Keratinocyte (primary cell): ENCODE results near the gene MLX. TPM values are rescaled to one million over a fixed set of nuclear protein-coding genes. Genes with fewer than 3 reads are reported as not detected.
A peak's percentile ranks its signal among the peaks of the same experiment; 100 is the strongest.

Experiments
- DNase-seq: peaks from one replicate; pipeline ENCODE4 v3.0.0-alpha.2; 2011; ENCODE audit warnings: low read depth, missing footprints, low spot score
- FAIRE-seq: peaks from 2 replicates; lab custom pipeline; 2011; peaks lifted over from hg19 to GRCh38; lab: Jason Lieb, UNC
- H2AFZ ChIP-seq: 2 replicates; pipeline ENCODE4 v1.6.0; 2012; ENCODE audit warnings: low read length, control low read depth, inconsistent platforms; ENCODE audit not compliant: control insufficient read depth
- H3K27ac ChIP-seq: 2 replicates; pipeline ENCODE4 v1.5.1; 2011; ENCODE audit warnings: low read length; ENCODE audit not compliant: control insufficient read depth, insufficient read depth
- H3K27me3 ChIP-seq: 3 replicates; pipeline ENCODE4 v1.6.0; 2011; ENCODE audit warnings: low read length; ENCODE audit not compliant: control insufficient read depth, insufficient read depth; ENCODE audit errors: extremely low read depth
- H3K36me3 ChIP-seq, 2 experiments: 2 replicates in 1 of 2; 3 replicates in 1 of 2; pipeline ENCODE4 v1.5.1; 2011; ENCODE audit warnings: low read length in 2 of 2, mild to moderate bottlenecking in 1 of 2; ENCODE audit not compliant: control insufficient read depth in 2 of 2, insufficient read depth in 2 of 2; ENCODE audit errors: extremely low read depth in 1 of 2
- H3K4me1 ChIP-seq: 3 replicates; pipeline ENCODE4 v1.5.1; 2011; ENCODE audit warnings: low read length; ENCODE audit not compliant: control insufficient read depth, insufficient read depth; ENCODE audit errors: extremely low read depth
- H3K4me2 ChIP-seq: 3 replicates; pipeline ENCODE4 v1.6.0; 2011; ENCODE audit warnings: low read depth, low read length; ENCODE audit not compliant: control insufficient read depth, insufficient read depth; ENCODE audit errors: extremely low read depth
- H3K4me3 ChIP-seq, 3 experiments: fragments of 200-600 bp in 1 of 3; sonication (generic) in 1 of 3; 2 replicates in 2 of 3; 3 replicates in 1 of 3; pipeline ENCODE4 v1.5.1; 2011 to 2016; ENCODE audit warnings: low read length in 3 of 3, mild to moderate bottlenecking in 3 of 3, control low read depth in 2 of 3, inconsistent platforms in 1 of 3, low read depth in 1 of 3, mixed read lengths in 1 of 3, mixed run types in 1 of 3, moderate library complexity in 1 of 3; ENCODE audit not compliant: control insufficient read depth in 2 of 3, insufficient read depth in 2 of 3; ENCODE audit errors: extremely low read depth in 1 of 3
- H3K79me2 ChIP-seq: 2 replicates; pipeline ENCODE4 v1.6.0; 2012; ENCODE audit warnings: low read length; ENCODE audit not compliant: control insufficient read depth, insufficient read depth
- H3K9ac ChIP-seq: 3 replicates; pipeline ENCODE4 v1.6.0; 2011; ENCODE audit warnings: low read length; ENCODE audit not compliant: control insufficient read depth, insufficient read depth; ENCODE audit errors: extremely low read depth
- H3K9me1 ChIP-seq: 3 replicates; pipeline ENCODE4 v1.6.0; 2011; ENCODE audit warnings: low read length; ENCODE audit not compliant: control insufficient read depth, insufficient read depth; ENCODE audit errors: extremely low read depth
- H3K9me3 ChIP-seq: 2 replicates; pipeline ENCODE4 v1.5.1; 2012; ENCODE audit warnings: low read depth, low read length; ENCODE audit not compliant: control insufficient read depth
- H4K20me1 ChIP-seq: 3 replicates; pipeline ENCODE4 v1.6.0; 2011; ENCODE audit warnings: low read length; ENCODE audit not compliant: control insufficient read depth, insufficient read depth; ENCODE audit errors: extremely low read depth
- CTCF ChIP-seq, 3 experiments: IDR thresholded peaks in 1 of 3; conservative IDR thresholded peaks in 1 of 3; optimal IDR thresholded peaks in 1 of 3; 2 replicates in 2 of 3; 3 replicates in 1 of 3; pipeline versions ENCODE3 to v1.5.1; 2011; ENCODE audit warnings: low read length in 3 of 3, mild to moderate bottlenecking in 3 of 3, moderate library complexity in 2 of 3, control low read depth in 1 of 3, inconsistent platforms in 1 of 3; ENCODE audit not compliant: insufficient read depth in 2 of 3; ENCODE audit errors: extremely low read depth in 1 of 3
- EZH2 ChIP-seq: IDR thresholded peaks from one replicate; pipeline ENCODE4 v1.6.1; 2012; ENCODE audit warnings: inconsistent platforms, mild to moderate bottlenecking, low read length, moderate library complexity
- dilution Hi-C: fragments of 300-500 bp; cut with MboI; formaldehyde crosslinking; loops from one replicate; pipeline ENCODE4 v1.7.0; 2020; ENCODE audit warnings: low sequenced_read_pairs; ENCODE audit not compliant: extremely low pct_ligation_motif_present
- polyA plus RNA-seq, 5 experiments: library from polyadenylated mRNA; depleted of rRNA in 3 of 5; stranded (reverse) in 3 of 5; stranded (forward) in 1 of 5; unstranded in 1 of 5; fragments of >200 nt; gene quantifications; 1 replicate in 1 of 5; 2 replicates in 3 of 5; 3 replicates in 1 of 5; pipeline versions ENCODE4 v1.2.1 to v1.2.3, GENCODE V29; 2011 to 2012; ENCODE audit warnings: missing spikeins in 2 of 5, low read depth in 1 of 5, low replicate concordance in 1 of 5

MLX gene
- polyA plus RNA-seq, 1 donor (not counting 4 experiments of a cell fraction or from before 2014, with no cell fraction given) = 39.2 TPM

GRCh38 chr17:42574463-42574862, 7.6 kb downstream of the MLX start:
- peaks cover 31 to 34% of the 10 kb centered on the region in 2 experiments for H3K36me3 ChIP-seq
- no peak for FAIRE-seq
- no peaks in the 10 kb centered on the region for H3K9me3 ChIP-seq
- H3K4me2 ChIP-seq = no peak overlapping the region
- dilution Hi-C loops = no loop called here
- no peaks in the 10 kb centered on the region for H4K20me1 ChIP-seq
- no peak overlapping the region for H3K27ac ChIP-seq
- H3K4me3 ChIP-seq = no peak overlapping the region
- no peaks in the 10 kb centered on the region for H3K27me3 ChIP-seq
- no peaks in the 10 kb centered on the region for H3K9me1 ChIP-seq
- H3K9ac ChIP-seq = no peak overlapping the region
- H2AFZ ChIP-seq = no peak overlapping the region
- peaks cover 40% of the 10 kb centered on the region for H3K79me2 ChIP-seq
- DNase-seq = no peak
- H3K4me1 ChIP-seq = peaks cover 18% of the 10 kb centered on the region
- TF ChIP-seq EZH2 (no peak), CTCF (optimal IDR thresholded peaks at IDR 0.05 in 1 of 3, IDR thresholded peaks at IDR 0.05 in 1 of 3, conservative IDR thresholded peaks at IDR 0.05 in 1 of 3; ENCODE audit: extremely low read depth in 1 of 3, insufficient read depth in 2 of 3, low read length in 3 of 3) (no peak)

- TF ChIP-seq EZH2 (no peak), CTCF (optimal IDR thresholded peaks at IDR 0.05 in 1 of 3, IDR thresholded peaks at IDR 0.05 in 1 of 3, conservative IDR thresholded peaks at IDR 0.05 in 1 of 3; ENCODE audit: extremely low read depth in 1 of 3, insufficient read depth in 2 of 3, low read length in 3 of 3) (no peak)
- H3K9ac ChIP-seq = peak overlapping the region; percentile 92
- peaks cover 30 to 35% of the 10 kb centered on the region in 2 experiments for H3K36me3 ChIP-seq
- no peaks in the 10 kb centered on the region for H3K27me3 ChIP-seq
- peak overlapping the region; percentile 71 for H3K27ac ChIP-seq
- peak overlapping the region; percentile 76 to 98 (median 92) for H3K4me3 ChIP-seq
- H3K79me2 ChIP-seq = peaks cover 30% of the 10 kb centered on the region
- no peaks in the 10 kb centered on the region for H3K9me3 ChIP-seq
- H2AFZ ChIP-seq = peak overlapping the region; percentile 63
- H4K20me1 ChIP-seq = no peaks in the 10 kb centered on the region
- H3K4me1 ChIP-seq = peaks cover 18% of the 10 kb centered on the region
- FAIRE-seq (no peak), DNase-seq (no peak)
- H3K4me2 ChIP-seq = peak overlapping the region; percentile 88
- H3K9me1 ChIP-seq = no peaks in the 10 kb centered on the region
- dilution Hi-C loops = no loop called here
Measured at GRCh38 chr17:42577140-42577531, 10.2 kb downstream of the MLX start.
